BLaER1 treated with 17β-estradiol and CSF1 and Interleukin-3, amounts not matched to agents 10 nM and 100 nM (cell line): ENCODE data around the gene PRDM8.

Source experiments
- H3K27ac ChIP-seq, 11 experiments: shearing (Covaris generic); formaldehyde crosslinking; 2 replicates each; pipeline ENCODE4 v1.8.1; 2022
- H3K27me3 ChIP-seq, 11 experiments: shearing (Covaris generic); formaldehyde crosslinking; 2 replicates each; pipeline ENCODE4 v1.8.1; 2022
- H3K36me3 ChIP-seq, 11 experiments: shearing (Covaris generic); formaldehyde crosslinking; 2 replicates each; pipeline ENCODE4 v1.8.1; 2022
- H3K4me1 ChIP-seq, 10 experiments: shearing (Covaris generic); formaldehyde crosslinking; 2 replicates each; pipeline ENCODE4 v1.8.1; 2022
- H3K4me2 ChIP-seq, 11 experiments: shearing (Covaris generic); formaldehyde crosslinking; 2 replicates each; pipeline ENCODE4 v1.8.1; 2022
- H3K4me3 ChIP-seq, 10 experiments: shearing (Covaris generic); formaldehyde crosslinking; 2 replicates each; pipeline ENCODE4 v1.8.1; 2022
- H3K9ac ChIP-seq, 11 experiments: shearing (Covaris generic); formaldehyde crosslinking; 2 replicates each; pipeline ENCODE4 v1.8.1; 2022
- H3K9me3 ChIP-seq, 11 experiments: shearing (Covaris generic); formaldehyde crosslinking; replicated peaks in 1 of 11; 2 replicates each; pipeline ENCODE4 v1.8.1; 2022
- H4K20me1 ChIP-seq, 11 experiments: shearing (Covaris generic); formaldehyde crosslinking; 2 replicates each; pipeline ENCODE4 v1.8.1; 2022
- Cebpa-rat ChIP-seq, 11 experiments: shearing (Covaris generic); IDR thresholded peaks; 2 replicates each; pipeline ENCODE4 v1.8.1; 2022

The PRDM8 gene

GRCh38 chr4:80196922-80197573, at the start of gene PRDM8:
PRDM8 (plus strand) TSS chr4:80197503; CDS start chr4:80200081, 2,578 bp downstream.
- Histone ChIP-seq H3K36me3 (peaks cover 0 to 16% (median 0%) of the 10 kb centered on the region in 11 experiments; a peak in 5 of 22 replicates), H3K27ac (peak within 1 kb of the TSS; percentile 63 to 77 (median 73)), H3K27me3 (peaks cover 17 to 78% (median 67%) of the 10 kb centered on the region in 11 experiments; a peak in 21 of 22 replicates), H3K4me2 (peak within 1 kb of the TSS; percentile 87 to 99 (median 95)), H3K9ac (peak within 1 kb of the TSS; percentile 62 to 84 (median 77)), H3K4me3 (peak within 1 kb of the TSS; percentile 59 to 71 (median 65)), H3K9me3 (no peaks in the 10 kb centered on the region), H4K20me1 (peaks cover 0 to 33% (median 6%) of the 10 kb centered on the region in 11 experiments; a peak in 11 of 22 replicates), H3K4me1 (peaks cover 40 to 83% (median 54%) of the 10 kb centered on the region in 10 experiments)
- TF ChIP-seq Cebpa-rat (IDR thresholded peaks at IDR 0.05), result no peak

GRCh38 chr4:80150387-80151180, 46.7 kb upstream of the PRDM8 start:
- H3K4me2 ChIP-seq, result no peak overlapping the region
- TF ChIP-seq Cebpa-rat (IDR thresholded peaks at IDR 0.05), result no peak
- H4K20me1 ChIP-seq, result no peaks in the 10 kb centered on the region
- no peak overlapping the region for H3K4me3 ChIP-seq
- no peak overlapping the region for H3K27ac ChIP-seq
- no peak overlapping the region for H3K9ac ChIP-seq
- no peaks in the 10 kb centered on the region for H3K9me3 ChIP-seq
- peaks cover 0 to 13% (median 0%) of the 10 kb centered on the region in 10 experiments; a peak in 6 of 20 replicates for H3K4me1 ChIP-seq
- no peaks in the 10 kb centered on the region for H3K36me3 ChIP-seq
- no peaks in the 10 kb centered on the region for H3K27me3 ChIP-seq

GRCh38 chr4:80151981-80152380, 45.3 kb upstream of the PRDM8 start:
- no peak overlapping the region for H3K4me3 ChIP-seq
- H4K20me1 ChIP-seq, result no peaks in the 10 kb centered on the region
- no peak for TF ChIP-seq Cebpa-rat (IDR thresholded peaks at IDR 0.05)
- H3K9ac ChIP-seq, result no peak overlapping the region
- peaks cover 0 to 15% (median 0%) of the 10 kb centered on the region in 10 experiments; a peak in 5 of 20 replicates for H3K4me1 ChIP-seq
- H3K27me3 ChIP-seq, result peaks cover 0 to 6% (median 0%) of the 10 kb centered on the region in 11 experiments; a peak in 2 of 22 replicates
- H3K36me3 ChIP-seq, result no peaks in the 10 kb centered on the region
- no peak overlapping the region for H3K27ac ChIP-seq
- H3K9me3 ChIP-seq, result no peaks in the 10 kb centered on the region
- H3K4me2 ChIP-seq, result no peak overlapping the region

DNA sequence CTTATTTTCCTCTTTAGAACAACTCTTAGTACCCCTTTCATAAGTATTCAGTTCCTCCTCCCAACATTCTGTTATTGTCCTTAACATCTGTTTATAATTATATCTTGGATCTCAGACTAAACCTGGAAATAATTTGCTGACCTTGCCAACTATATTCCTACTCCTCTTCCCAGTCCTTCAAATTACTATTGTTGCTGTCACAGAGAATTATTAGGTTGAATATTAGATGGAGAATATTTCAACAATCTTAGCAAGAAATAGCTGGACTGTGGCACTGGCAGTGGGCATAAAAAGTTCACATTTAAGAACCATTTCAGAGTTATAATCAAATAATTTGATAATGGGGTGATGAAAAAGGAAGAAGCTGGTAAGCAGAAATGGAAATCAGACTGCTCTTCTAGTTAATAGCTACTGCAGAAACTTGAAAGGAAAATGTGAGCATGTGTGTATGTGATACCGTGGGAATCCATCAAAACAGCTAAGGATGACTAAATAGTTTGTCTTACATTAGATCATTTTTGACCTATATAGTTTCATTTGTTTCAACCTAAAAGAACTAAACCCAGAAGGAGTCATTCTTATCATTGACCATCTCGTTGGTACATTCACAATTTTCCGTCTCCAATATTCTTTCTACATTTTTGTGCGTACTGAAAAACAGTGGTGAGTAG, 43.3 kb upstream of the PRDM8 start:
- Histone ChIP-seq H3K4me3 (no peak overlapping the region), H3K4me2 (no peak overlapping the region), H3K36me3 (no peaks in the 10 kb centered on the region), H3K9ac (no peak overlapping the region), H3K9me3 (peaks cover 0 to 17% (median 10%) of the 10 kb centered on the region in 11 experiments; a peak in 13 of 22 replicates), H4K20me1 (no peaks in the 10 kb centered on the region), H3K27ac (no peak overlapping the region), H3K4me1 (peaks cover 0 to 15% (median 0%) of the 10 kb centered on the region in 10 experiments; a peak in 5 of 20 replicates), H3K27me3 (peaks cover 0 to 10% (median 0%) of the 10 kb centered on the region in 11 experiments; a peak in 2 of 22 replicates)
- no peak for TF ChIP-seq Cebpa-rat (IDR thresholded peaks at IDR 0.05)

DNA sequence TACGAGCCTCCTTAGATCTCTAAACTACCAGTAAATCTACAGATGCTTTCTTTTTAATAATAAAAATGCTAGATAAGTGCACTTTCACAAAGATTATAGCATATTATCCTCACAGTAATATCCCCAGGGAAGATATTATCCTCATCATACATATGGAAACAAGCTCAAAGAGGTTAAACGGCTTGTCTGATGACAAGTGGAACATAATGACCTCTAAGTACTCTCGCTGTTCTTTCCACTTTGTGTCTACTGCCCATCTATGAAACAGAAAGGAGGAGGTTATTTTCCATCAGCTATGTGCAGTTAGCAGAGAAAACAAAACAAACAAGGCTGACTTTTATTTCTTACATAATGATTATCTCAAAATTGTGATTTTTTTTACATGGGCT, 42.8 kb upstream of the PRDM8 start:
- Histone ChIP-seq H3K9ac (no peak overlapping the region), H3K27me3 (peaks cover 0 to 10% (median 0%) of the 10 kb centered on the region in 11 experiments; a peak in 2 of 22 replicates), H3K4me1 (peaks cover 0 to 15% (median 0%) of the 10 kb centered on the region in 10 experiments; a peak in 5 of 20 replicates), H3K36me3 (no peaks in the 10 kb centered on the region), H4K20me1 (no peaks in the 10 kb centered on the region), H3K9me3 (peaks cover 0 to 17% (median 10%) of the 10 kb centered on the region in 11 experiments; a peak in 13 of 22 replicates), H3K4me3 (no peak overlapping the region), H3K4me2 (no peak overlapping the region), H3K27ac (no peak overlapping the region)
- TF ChIP-seq Cebpa-rat (IDR thresholded peaks at IDR 0.05), result no peak

DNA sequence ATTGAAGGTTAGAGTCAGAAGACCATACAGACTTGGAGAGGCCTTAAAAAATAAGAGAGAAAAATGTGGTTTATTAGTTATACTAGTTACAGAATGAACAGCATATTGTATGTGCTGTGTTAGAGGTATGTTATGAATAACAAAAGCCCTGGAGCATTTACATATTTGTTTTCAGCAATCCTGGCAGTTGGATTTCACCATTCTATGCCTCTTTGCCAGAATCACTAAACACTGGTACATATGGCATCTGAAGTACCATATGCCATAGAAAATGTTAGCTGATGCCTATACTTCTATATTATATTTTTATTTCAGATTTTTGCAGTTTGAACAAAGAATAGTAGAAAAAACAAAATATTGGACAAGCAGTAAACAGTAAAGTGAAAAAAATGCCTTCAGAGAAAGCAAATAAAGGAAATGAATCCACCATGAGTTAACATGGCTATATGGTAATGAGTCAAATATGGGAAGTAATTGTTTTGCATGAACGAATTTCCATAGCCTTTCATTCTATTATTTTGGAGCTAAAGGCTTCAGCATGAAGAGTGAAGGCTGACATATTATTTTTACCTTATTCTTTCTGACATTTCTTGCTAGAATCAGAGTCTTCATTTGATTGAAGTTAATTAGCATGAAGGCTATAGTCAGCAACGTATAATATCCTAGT, 41.9 kb upstream of the PRDM8 start:
- H3K9me3 ChIP-seq, result peaks cover 0 to 17% (median 10%) of the 10 kb centered on the region in 11 experiments; a peak in 13 of 22 replicates
- no peaks in the 10 kb centered on the region for H3K36me3 ChIP-seq
- H3K4me1 ChIP-seq, result peaks cover 0 to 15% (median 0%) of the 10 kb centered on the region in 10 experiments; a peak in 5 of 20 replicates
- no peak overlapping the region for H3K27ac ChIP-seq
- H3K27me3 ChIP-seq, result peaks cover 0 to 10% (median 0%) of the 10 kb centered on the region in 11 experiments; a peak in 2 of 22 replicates
- no peak overlapping the region for H3K9ac ChIP-seq
- peak overlapping the region in 3 of 11 experiments; percentile 45 to 57 (median 46); a peak in 5 of 22 replicates for H3K4me2 ChIP-seq
- no peak overlapping the region for H3K4me3 ChIP-seq
- H4K20me1 ChIP-seq, result no peaks in the 10 kb centered on the region
- TF ChIP-seq Cebpa-rat (IDR thresholded peaks at IDR 0.05), result no peak

DNA sequence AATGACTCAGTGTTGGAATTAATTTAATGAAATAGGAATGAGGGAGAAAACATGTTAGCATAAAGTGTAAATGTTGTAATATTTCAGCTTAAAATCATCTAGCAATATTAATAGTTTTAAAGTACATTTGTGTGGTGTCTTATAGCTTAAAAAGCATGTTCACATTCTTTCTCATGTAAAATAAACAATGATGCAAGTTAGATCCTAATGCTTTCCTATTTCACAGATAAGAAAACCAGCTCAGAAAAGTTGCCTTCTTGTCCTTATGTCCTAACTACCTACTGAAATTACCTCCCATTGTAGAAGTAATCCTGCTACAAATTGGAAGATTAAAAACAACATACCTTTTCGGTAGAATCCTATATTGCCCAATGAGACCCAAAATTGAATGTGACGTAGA, 40.9 kb upstream of the PRDM8 start:
- no peaks in the 10 kb centered on the region for H3K36me3 ChIP-seq
- no peak overlapping the region for H3K4me3 ChIP-seq
- no peak overlapping the region for H3K27ac ChIP-seq
- H3K9me3 ChIP-seq, result peaks cover 0 to 17% (median 10%) of the 10 kb centered on the region in 11 experiments; a peak in 13 of 22 replicates
- H3K9ac ChIP-seq, result no peak overlapping the region
- H3K4me2 ChIP-seq, result no peak overlapping the region
- H3K27me3 ChIP-seq, result peaks cover 0 to 10% (median 0%) of the 10 kb centered on the region in 11 experiments; a peak in 2 of 22 replicates
- H3K4me1 ChIP-seq, result peaks cover 0 to 15% (median 0%) of the 10 kb centered on the region in 10 experiments; a peak in 5 of 20 replicates
- no peak for TF ChIP-seq Cebpa-rat (IDR thresholded peaks at IDR 0.05)
- no peaks in the 10 kb centered on the region for H4K20me1 ChIP-seq

DNA sequence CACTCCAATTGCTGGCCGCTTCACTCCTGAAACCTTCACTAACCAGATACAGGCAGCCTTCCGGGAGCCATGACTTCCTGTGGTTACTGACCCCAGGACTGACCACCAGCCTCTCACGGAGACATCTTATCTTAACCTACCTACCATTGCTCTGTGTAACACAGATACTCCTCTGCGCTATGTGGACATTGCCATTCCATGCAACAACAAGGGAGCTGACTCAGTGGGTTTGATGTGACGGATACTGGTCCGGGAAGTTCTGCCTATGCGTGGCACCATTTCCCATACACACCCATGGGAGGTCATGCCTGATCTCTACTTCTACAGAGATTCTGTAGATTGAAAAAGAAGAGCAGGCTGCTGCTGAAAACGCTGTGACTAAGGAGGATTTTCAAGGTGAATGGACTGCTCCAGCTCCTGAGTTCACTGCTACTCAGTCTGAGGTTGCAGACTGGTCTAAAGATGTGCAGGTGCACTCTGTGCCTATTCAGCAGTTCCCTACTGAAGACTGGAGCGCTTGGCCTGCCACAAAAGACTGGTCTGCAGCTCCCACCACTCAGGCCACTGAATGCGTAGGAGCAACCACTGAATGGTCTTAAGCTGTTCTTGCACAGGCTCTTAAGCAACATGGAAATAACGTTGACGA, 35.8 kb upstream of the PRDM8 start:
- no peak for TF ChIP-seq Cebpa-rat (IDR thresholded peaks at IDR 0.05)
- Histone ChIP-seq H3K27me3 (peaks cover 0 to 8% (median 0%) of the 10 kb centered on the region in 11 experiments; a peak in 3 of 22 replicates), H4K20me1 (no peaks in the 10 kb centered on the region), H3K4me3 (no peak overlapping the region), H3K36me3 (no peaks in the 10 kb centered on the region), H3K27ac (no peak overlapping the region), H3K4me1 (no peaks in the 10 kb centered on the region), H3K9me3 (peaks cover 0 to 21% (median 10%) of the 10 kb centered on the region in 11 experiments; a peak in 13 of 22 replicates), H3K4me2 (no peak overlapping the region), H3K9ac (no peak overlapping the region)
